Measurements from ENCODE around the gene PDGFRB. TPM values are rescaled to one million over a fixed set of nuclear protein-coding genes. Genes with fewer than 3 reads are reported as not detected.

Gene PDGFRB
- total RNA-seq, 1 experiment from 2014 or later, result 113 TPM

DNA sequence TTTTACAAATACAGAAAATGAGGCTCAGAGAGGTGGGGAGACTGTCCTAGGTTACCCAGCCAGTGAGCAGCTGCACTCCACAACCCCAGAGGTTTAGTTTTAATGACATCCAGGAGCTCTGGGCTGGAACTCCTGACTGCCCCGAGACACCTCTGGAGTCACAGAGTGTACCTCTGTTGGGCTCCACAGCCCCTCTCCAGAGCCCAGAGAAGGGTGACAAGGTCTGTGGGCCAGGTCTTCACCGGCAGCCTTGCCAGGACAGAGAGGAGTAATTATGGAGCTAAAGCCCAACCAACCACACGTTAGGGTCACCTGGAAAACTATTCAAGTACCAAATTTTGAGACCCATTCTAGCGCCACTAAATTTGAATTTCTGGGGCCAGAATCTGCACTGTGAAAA is 22.1 kb upstream of the PDGFRB start:
- DNase-seq (ENCODE audit: low read depth in 1 of 2, low spot score in 2 of 2), result no peak
- H3K4me3 ChIP-seq, result no peak overlapping the region
- H3K4me1 ChIP-seq (replicated peaks), result peaks cover 90% of the 10 kb centered on the region
- peak overlapping the region; percentile 5 for H3K27ac ChIP-seq
- no peaks in the 10 kb centered on the region for H3K27me3 ChIP-seq (replicated peaks)
- H3K9me3 ChIP-seq (replicated peaks), result no peaks in the 10 kb centered on the region
- H3K36me3 ChIP-seq, result no peaks in the 10 kb centered on the region

DNA sequence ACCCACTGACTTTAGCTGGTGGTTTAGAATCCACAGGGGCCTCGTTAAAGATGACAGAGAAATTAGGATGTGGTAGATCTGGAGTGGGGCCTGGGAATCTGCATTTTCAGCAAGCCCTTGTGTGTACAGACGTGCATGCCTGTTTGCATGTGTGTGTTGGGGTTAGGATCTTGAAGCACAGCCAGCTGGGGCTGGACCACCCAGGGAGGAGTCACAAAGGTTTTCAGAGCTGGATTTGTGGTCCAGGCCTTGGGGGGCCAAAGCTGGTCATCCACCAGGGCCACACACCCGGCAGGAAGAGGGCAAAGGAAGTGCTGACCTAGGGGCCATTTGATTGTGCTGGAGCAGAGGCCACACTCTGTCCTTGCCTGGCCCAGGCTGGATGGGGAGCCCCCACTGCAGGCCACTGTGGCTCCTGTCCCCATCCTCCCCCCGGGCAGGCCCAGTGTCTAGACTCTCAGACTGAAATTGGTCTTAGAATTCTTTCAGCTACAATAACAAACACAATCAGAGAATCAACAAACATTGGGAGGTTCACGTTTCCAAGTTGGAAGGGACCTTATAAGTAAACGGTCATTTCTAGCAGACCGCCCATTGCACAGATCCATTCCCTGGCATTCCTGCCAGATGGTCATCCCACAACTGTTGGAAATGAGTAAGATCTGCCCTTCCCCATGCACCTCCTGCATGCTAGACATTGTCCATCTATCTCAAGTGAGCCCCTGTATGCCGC is 21.3 kb upstream of the PDGFRB start:
- peak; percentile 100 for DNase-seq (ENCODE audit: low read depth in 1 of 2, low spot score in 2 of 2)
- H3K27ac ChIP-seq, result peak overlapping the region; percentile 5
- no peaks in the 10 kb centered on the region for H3K27me3 ChIP-seq (replicated peaks)
- H3K4me1 ChIP-seq (replicated peaks), result peaks cover 83% of the 10 kb centered on the region
- no peak overlapping the region for H3K4me3 ChIP-seq
- no peaks in the 10 kb centered on the region for H3K36me3 ChIP-seq
- no peaks in the 10 kb centered on the region for H3K9me3 ChIP-seq (replicated peaks)

DNA sequence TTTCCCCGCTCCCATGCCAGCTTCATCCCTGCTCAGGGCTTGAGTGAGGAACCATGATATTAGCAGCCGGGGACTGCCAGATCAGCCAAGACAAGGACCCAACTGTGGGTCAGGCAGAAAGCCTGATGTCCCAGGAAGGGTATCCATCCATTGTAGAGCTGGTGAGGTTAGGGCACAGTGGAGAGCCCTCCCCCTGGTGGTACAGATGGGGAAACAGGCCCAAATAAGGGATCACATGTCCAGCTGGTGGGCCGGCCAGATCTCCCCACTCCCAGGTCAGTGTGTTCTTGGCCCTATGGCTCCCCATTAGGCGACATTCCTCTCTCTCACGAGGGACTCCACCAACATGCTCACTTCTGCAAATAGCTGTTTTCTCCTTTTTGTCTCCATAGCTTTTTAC is 19.9 kb upstream of the PDGFRB start:
- Histone ChIP-seq H3K9me3 (replicated peaks) (no peaks in the 10 kb centered on the region), H3K4me3 (no peak overlapping the region), H3K36me3 (no peaks in the 10 kb centered on the region), H3K4me1 (replicated peaks) (peaks cover 69% of the 10 kb centered on the region), H3K27ac (peak overlapping the region; percentile 3), H3K27me3 (replicated peaks) (no peaks in the 10 kb centered on the region)
- peak; percentile 71 to 77 for DNase-seq (ENCODE audit: low read depth in 1 of 2, low spot score in 2 of 2)

DNA sequence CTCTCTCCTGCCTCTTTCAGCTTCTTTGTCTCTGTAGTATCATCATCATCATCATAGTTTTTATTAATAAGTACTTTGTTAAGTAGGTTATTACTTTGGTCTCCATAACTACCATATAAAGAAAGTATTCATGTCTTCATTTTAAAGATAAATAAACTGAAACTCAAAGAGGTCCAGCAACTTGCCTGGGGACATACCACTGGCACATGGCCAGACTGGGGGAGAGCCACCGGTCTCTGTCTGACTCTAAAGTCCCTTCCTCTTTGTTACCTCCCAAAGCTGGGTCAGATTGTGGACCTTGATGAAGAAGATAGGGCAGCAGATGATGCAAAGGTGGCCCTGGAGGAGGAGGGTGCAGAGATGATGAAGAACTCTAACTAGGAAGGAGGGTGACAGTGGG is 19.4 kb upstream of the PDGFRB start:
- Histone ChIP-seq H3K27me3 (replicated peaks) (no peaks in the 10 kb centered on the region), H3K9me3 (replicated peaks) (no peaks in the 10 kb centered on the region), H3K4me1 (replicated peaks) (peaks cover 65% of the 10 kb centered on the region), H3K36me3 (no peaks in the 10 kb centered on the region), H3K27ac (peak overlapping the region; percentile 24; the same call in 1 of the 2 replicates), H3K4me3 (no peak overlapping the region)
- no peak for DNase-seq (ENCODE audit: low read depth in 1 of 2, low spot score in 2 of 2)

DNA sequence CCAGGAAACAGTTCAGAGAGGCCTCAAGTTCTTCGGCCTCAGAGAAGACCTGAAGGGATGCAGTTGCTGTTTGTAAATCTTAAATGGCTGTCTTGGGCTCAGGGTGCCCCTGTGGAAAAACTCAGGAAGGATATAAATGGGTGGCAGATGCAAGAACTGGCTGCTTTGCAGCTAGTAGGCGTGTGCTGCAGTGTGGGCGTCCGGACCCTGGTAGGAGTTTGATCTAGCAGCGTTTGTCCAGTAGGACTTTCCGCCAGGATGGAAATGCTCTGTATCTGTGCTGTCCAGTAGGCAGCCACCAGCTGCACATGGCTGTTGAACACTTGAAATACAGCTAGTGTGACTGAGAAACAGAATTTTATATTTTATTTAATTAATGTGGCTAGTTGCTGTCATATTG is 18.6 kb upstream of the PDGFRB start:
- H3K4me3 ChIP-seq, result no peak overlapping the region
- no peaks in the 10 kb centered on the region for H3K27me3 ChIP-seq (replicated peaks)
- H3K36me3 ChIP-seq, result no peaks in the 10 kb centered on the region
- no peak for DNase-seq (ENCODE audit: low read depth in 1 of 2, low spot score in 2 of 2)
- H3K27ac ChIP-seq, result no peak overlapping the region
- H3K9me3 ChIP-seq (replicated peaks), result no peaks in the 10 kb centered on the region
- peaks cover 57% of the 10 kb centered on the region for H3K4me1 ChIP-seq (replicated peaks)

DNA sequence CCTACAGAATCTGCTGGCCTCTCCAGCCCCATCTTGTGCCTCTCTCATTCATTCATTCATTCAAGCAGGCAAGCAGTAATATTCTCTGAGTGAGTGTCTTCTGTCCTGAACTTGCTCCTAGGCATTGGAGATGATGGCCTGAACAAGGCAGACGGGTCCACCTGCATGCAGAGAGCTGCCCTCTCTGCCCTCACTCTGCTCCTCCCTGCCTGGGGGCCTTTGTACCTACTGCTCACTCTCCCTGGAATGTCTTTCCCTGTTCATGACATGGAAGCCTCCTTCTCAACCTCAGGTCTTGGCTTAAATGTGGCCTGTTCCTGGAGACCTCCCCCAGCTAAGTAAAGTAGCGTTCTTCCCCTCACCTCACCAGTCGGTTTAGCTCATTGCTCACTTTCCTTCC is 17.5 kb upstream of the PDGFRB start:
- no peaks in the 10 kb centered on the region for H3K27me3 ChIP-seq (replicated peaks)
- no peak overlapping the region for H3K4me3 ChIP-seq
- H3K36me3 ChIP-seq, result no peaks in the 10 kb centered on the region
- H3K27ac ChIP-seq, result no peak overlapping the region
- no peaks in the 10 kb centered on the region for H3K9me3 ChIP-seq (replicated peaks)
- no peak for DNase-seq (ENCODE audit: low read depth in 1 of 2, low spot score in 2 of 2)
- H3K4me1 ChIP-seq (replicated peaks), result peaks cover 47% of the 10 kb centered on the region

DNA sequence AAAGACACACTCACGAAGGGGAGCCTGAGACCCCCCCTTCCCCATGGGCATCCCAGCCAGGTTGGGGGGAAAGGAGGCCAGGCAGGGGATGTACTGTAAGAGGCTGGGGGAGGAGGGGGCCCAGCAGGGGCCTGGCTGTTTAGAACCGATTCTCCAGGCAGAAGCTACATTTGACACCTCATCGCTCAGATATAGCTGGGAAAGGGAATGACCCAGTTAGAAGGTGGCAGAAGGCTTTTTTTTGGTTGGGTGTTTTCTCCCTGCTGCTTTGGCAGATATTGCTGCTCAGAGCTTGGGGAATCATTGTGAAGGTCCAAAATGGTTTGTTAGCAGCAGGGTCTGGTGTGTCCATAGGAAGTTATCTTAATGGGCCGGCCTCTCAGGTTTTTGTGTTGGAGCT is 16.9 kb upstream of the PDGFRB start:
- Histone ChIP-seq H3K27me3 (replicated peaks) (no peaks in the 10 kb centered on the region), H3K9me3 (replicated peaks) (no peaks in the 10 kb centered on the region), H3K4me3 (no peak overlapping the region), H3K36me3 (no peaks in the 10 kb centered on the region), H3K4me1 (replicated peaks) (peaks cover 41% of the 10 kb centered on the region), H3K27ac (no peak overlapping the region)
- no peak for DNase-seq (ENCODE audit: low read depth in 1 of 2, low spot score in 2 of 2)

DNA sequence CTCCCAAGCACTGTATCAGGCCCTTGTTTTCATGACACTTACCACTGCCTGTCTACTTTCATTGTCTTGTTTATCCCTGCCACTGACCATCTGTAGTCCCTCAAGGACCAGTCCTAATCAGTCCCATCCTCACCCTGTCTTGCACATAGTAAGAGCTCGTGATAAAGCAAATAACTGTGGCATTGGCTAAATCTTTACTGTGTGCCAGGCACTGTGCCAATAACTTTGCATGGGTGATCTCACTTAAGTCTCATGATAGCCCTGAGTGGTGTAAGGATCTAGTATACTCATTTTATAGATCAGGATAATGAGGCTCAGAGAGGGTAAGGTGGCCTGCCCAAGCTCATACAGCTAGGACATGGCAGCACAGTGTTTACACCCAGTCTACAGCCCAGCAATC is 16.5 kb upstream of the PDGFRB start:
- Histone ChIP-seq H3K27me3 (replicated peaks) (no peaks in the 10 kb centered on the region), H3K9me3 (replicated peaks) (no peaks in the 10 kb centered on the region), H3K27ac (no peak overlapping the region), H3K4me1 (replicated peaks) (peaks cover 37% of the 10 kb centered on the region), H3K36me3 (no peaks in the 10 kb centered on the region), H3K4me3 (no peak overlapping the region)
- DNase-seq (ENCODE audit: low read depth in 1 of 2, low spot score in 2 of 2), result no peak

DNA sequence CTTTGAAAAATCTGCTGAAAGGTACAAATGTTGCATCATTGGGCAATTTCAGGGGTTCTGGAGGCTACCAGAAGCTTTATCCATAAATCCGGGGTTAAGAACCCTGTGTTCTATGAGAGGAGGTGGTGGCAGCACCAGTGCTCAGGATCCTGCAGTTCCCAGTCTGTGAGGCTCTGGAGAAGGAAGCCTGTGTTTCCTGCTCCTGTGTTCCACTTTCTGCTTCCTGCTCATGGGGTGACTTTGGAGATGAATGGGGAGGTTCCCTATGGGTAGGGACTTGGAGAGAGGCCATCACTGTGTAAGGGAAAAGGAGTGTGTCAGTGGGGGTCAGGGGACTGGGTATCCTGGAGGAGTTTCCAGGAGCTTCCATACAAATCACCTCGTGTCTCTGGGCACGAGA is 13.2 kb upstream of the PDGFRB start:
- no peaks in the 10 kb centered on the region for H3K9me3 ChIP-seq (replicated peaks)
- peaks cover 8% of the 10 kb centered on the region; the same call in 1 of the 2 replicates for H3K4me1 ChIP-seq (replicated peaks)
- H3K27ac ChIP-seq, result no peak overlapping the region
- H3K27me3 ChIP-seq (replicated peaks), result no peaks in the 10 kb centered on the region
- H3K36me3 ChIP-seq, result no peaks in the 10 kb centered on the region
- no peak overlapping the region for H3K4me3 ChIP-seq
- no peak for DNase-seq (ENCODE audit: low read depth in 1 of 2, low spot score in 2 of 2)

DNA sequence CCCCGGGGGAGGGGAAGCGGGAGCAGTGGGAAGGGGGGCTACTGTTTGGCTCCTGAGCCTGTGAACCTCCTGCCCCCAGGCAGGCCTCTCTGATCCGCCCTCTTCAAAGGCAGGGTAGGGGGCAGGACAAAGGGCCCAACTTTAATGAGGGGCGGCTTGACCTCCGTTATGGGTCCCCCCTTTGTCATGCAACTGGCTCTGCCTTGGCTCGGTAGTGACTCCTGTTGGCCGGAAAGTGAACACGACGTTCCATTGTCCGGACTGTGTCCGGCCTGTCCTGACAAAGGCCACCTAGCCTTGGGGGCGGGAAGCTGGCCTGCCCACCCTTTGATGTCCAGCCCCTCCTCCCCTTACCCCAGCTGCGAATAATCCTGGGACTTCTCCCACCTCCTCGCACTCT is 12.3 kb upstream of the PDGFRB start:
- H3K9me3 ChIP-seq (replicated peaks), result no peaks in the 10 kb centered on the region
- no peak overlapping the region for H3K27ac ChIP-seq
- DNase-seq (ENCODE audit: low read depth in 1 of 2, low spot score in 2 of 2), result no peak
- H3K4me1 ChIP-seq (replicated peaks), result no peaks in the 10 kb centered on the region
- H3K4me3 ChIP-seq, result no peak overlapping the region
- no peaks in the 10 kb centered on the region for H3K27me3 ChIP-seq (replicated peaks)
- no peaks in the 10 kb centered on the region for H3K36me3 ChIP-seq

DNA sequence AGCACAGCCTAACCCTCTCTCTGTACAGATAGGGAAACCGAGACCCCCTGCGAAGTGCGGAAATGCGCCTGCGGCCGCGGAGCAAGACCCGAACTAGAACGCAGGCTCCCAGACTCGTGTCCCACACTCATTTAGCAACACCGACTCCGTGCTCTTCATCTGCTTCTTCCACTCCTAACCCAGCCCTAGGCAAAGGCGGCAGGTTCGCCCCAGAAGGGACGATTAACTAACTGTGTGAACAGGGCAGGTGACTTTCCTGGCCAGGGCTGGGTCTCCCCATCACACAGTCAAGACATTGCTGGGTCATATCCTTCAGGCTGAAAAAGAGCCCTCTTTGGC is 11.8 kb upstream of the PDGFRB start:
- no peak overlapping the region for H3K27ac ChIP-seq

DNA sequence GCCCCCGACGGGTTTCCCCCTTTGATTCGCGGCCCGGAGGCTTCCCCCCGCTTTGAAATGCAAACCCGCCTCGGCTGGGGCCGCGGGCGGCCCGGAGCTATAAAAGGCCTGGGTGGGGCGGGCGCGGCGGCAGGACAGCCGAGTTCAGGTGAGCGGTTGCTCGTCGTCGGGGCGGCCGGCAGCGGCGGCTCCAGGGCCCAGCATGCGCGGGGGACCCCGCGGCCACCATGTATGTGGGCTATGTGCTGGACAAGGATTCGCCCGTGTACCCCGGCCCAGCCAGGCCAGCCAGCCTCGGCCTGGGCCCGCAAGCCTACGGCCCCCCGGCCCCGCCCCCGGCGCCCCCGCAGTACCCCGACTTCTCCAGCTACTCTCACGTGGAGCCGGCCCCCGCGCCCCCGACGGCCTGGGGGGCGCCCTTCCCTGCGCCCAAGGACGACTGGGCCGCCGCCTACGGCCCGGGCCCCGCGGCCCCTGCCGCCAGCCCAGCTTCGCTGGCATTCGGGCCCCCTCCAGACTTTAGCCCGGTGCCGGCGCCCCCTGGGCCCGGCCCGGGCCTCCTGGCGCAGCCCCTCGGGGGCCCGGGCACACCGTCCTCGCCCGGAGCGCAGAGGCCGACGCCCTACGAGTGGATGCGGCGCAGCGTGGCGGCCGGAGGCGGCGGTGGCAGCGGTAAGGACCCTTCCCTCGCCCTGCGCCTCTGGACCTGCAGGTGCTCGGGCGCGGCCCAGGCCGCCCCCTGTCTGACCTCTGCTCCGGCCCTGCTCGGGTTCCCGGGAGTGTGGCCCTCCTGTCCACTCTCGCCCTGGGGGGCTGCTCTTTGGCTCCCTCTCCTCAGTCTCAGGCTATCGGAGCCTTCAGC is 11.2 kb upstream of the PDGFRB start, which contains the start of gene CDX1:
TSS of gene CDX1 (plus strand) at position 129 of the 862 bp plus-strand sequence. CDS start at position 228, 99 bp downstream.
- Histone ChIP-seq H3K36me3 (no peaks in the 10 kb centered on the region), H3K9me3 (replicated peaks) (no peaks in the 10 kb centered on the region), H3K27me3 (replicated peaks) (no peaks in the 10 kb centered on the region), H3K4me3 (no peak within 1 kb of the TSS), H3K27ac (no peak within 1 kb of the TSS), H3K4me1 (replicated peaks) (peaks cover 5% of the 10 kb centered on the region)
- DNase-seq (ENCODE audit: low read depth in 1 of 2, low spot score in 2 of 2), result no peak

More for the DNA sequence above, 11.8 kb upstream of the PDGFRB start:
- Histone ChIP-seq H3K9me3 (replicated peaks) (no peaks in the 10 kb centered on the region), H3K27me3 (replicated peaks) (no peaks in the 10 kb centered on the region), H3K36me3 (no peaks in the 10 kb centered on the region), H3K4me1 (replicated peaks) (no peaks in the 10 kb centered on the region), H3K4me3 (no peak overlapping the region)
- DNase-seq (ENCODE audit: low read depth in 1 of 2, low spot score in 2 of 2), result no peak

DNA sequence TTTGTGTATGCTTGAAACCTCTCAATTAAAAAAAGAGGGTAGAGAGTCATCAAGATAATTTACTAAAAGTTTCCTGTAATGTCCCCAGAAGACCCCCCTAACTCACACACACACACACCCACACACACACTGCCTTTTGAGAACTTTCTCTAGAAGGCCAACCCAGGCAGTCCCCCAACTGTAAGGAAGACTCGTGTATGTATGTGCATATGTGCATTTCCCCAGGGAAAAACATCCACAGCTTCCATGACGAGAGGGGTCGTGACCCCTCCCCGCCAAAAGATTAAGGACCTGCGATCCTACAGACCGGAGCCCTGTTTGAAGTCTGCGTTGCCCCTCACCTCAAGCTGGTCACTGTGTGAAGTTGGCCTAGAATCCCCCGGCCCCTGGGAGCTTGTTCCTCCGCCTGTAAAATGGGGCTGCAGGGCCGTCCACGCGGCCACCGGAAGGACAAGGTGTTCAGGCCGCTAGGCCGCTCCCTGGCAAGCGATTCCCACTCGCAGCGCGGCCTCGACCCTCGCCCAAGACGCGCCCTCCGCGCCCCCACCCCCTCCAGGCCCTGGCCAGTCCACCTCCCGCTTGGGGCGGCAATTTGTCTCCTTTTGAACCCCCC is 10.5 kb upstream of the PDGFRB start:
- Histone ChIP-seq H3K27me3 (replicated peaks) (no peaks in the 10 kb centered on the region), H3K4me1 (replicated peaks) (peaks cover 12% of the 10 kb centered on the region), H3K9me3 (replicated peaks) (no peaks in the 10 kb centered on the region), H3K4me3 (no peak overlapping the region), H3K27ac (no peak overlapping the region), H3K36me3 (no peaks in the 10 kb centered on the region)
- no peak for DNase-seq (ENCODE audit: low read depth in 1 of 2, low spot score in 2 of 2)

All from SJSA1 (cell line).